HepG2 (cell line): Measurements from ENCODE around the gene CDH22. TPM values are rescaled to one million over a fixed set of nuclear protein-coding genes. Genes with fewer than 3 reads are reported as not detected.

Experiments
- ARHGAP35 ChIP-seq: sonication (generic); formaldehyde crosslinking; IDR thresholded peaks from 2 replicates; pipeline ENCODE4 v1.9.0; 2022; ENCODE audit warnings: mild to moderate bottlenecking, inconsistent platforms, moderate library complexity, missing genetic modification reagents, borderline replicate concordance
- EP300 ChIP-seq, 3 experiments: sonication (generic) in 1 of 3; formaldehyde crosslinking in 1 of 3; IDR thresholded peaks; 2 replicates each; pipeline versions ENCODE4 v1.5.1 to v1.6.1; 2011 to 2020; ENCODE audit warnings: low read depth in 2 of 3, low read length in 2 of 3, borderline replicate concordance in 1 of 3, improper control_type of control experiment in 1 of 3, mild to moderate bottlenecking in 1 of 3, missing genetic modification reagents in 1 of 3, moderate library complexity in 1 of 3
- FUBP1 ChIP-seq: sonication (generic); formaldehyde crosslinking; IDR thresholded peaks from 2 replicates; pipeline ENCODE4 v1.5.1; 2020; ENCODE audit warnings: missing genetic modification reagents, mild to moderate bottlenecking, borderline replicate concordance
- KDM2A ChIP-seq: sonication (generic); formaldehyde crosslinking; IDR thresholded peaks from 2 replicates; pipeline ENCODE4 v1.4.0; 2020; ENCODE audit warnings: low read depth, missing genetic modification reagents, borderline replicate concordance
- KDM3A ChIP-seq: IDR thresholded peaks from 2 replicates; pipeline ENCODE4 v1.6.1; 2018; ENCODE audit warnings: low read depth, missing compliant biosample characterization
- NKX3-1 ChIP-seq: sonication (generic); formaldehyde crosslinking; IDR thresholded peaks from 2 replicates; pipeline ENCODE4 v1.5.0; 2020; ENCODE audit warnings: missing genetic modification reagents
- PAXIP1 ChIP-seq: sonication (generic); formaldehyde crosslinking; conservative IDR thresholded peaks from 2 replicates; pipeline ENCODE4 v1.4.0; 2020; ENCODE audit warnings: mild to moderate bottlenecking, missing genetic modification reagents, moderate library complexity
- RBFOX2 ChIP-seq: fragments of 200-400 bp; formaldehyde crosslinking; IDR thresholded peaks from 2 replicates; pipeline ENCODE4 v1.6.1; 2017; ENCODE audit warnings: low read depth, mild to moderate bottlenecking, low read length
- RFX5 ChIP-seq: IDR thresholded peaks from 2 replicates; pipeline ENCODE4 v1.6.1; 2011; ENCODE audit warnings: low read depth, low read length, improper control_type of control experiment
- SALL1 ChIP-seq: sonication (generic); formaldehyde crosslinking; IDR thresholded peaks from 2 replicates; pipeline ENCODE4 v1.8.0; 2022; ENCODE audit warnings: mild to moderate bottlenecking, missing genetic modification reagents
- SMC3 ChIP-seq: IDR thresholded peaks from 2 replicates; pipeline ENCODE4 v1.6.1; 2011; ENCODE audit warnings: low read length, improper control_type of control experiment
- TP53 ChIP-seq: sonication (generic); formaldehyde crosslinking; conservative IDR thresholded peaks from 2 replicates; pipeline ENCODE4 v1.4.0; 2020; ENCODE audit warnings: missing genetic modification reagents
- ZBTB7A ChIP-seq: sonication (generic); formaldehyde crosslinking; IDR thresholded peaks from 2 replicates; pipeline ENCODE4 v1.8.0; 2022; ENCODE audit warnings: mild to moderate bottlenecking, missing genetic modification reagents
- ZNF232 ChIP-seq: sonication (generic); formaldehyde crosslinking; IDR thresholded peaks from 2 replicates; pipeline ENCODE4 v1.4.0; 2020; ENCODE audit warnings: missing genetic modification reagents, borderline replicate concordance
- ZNF451 ChIP-seq: sonication (generic); formaldehyde crosslinking; IDR thresholded peaks from 2 replicates; pipeline ENCODE4 v1.5.0; 2020; ENCODE audit warnings: mild to moderate bottlenecking, missing genetic modification reagents
- ZNF605 ChIP-seq: sonication (generic); formaldehyde crosslinking; IDR thresholded peaks from 2 replicates; pipeline ENCODE4 v1.8.0; 2022; ENCODE audit warnings: mild to moderate bottlenecking, missing genetic modification reagents
- ZNF891 ChIP-seq: sonication (generic); formaldehyde crosslinking; IDR thresholded peaks from 2 replicates; pipeline ENCODE4 v1.5.0; 2020; ENCODE audit warnings: mild to moderate bottlenecking, missing genetic modification reagents
- polyA plus RNA-seq, 8 experiments: library from polyadenylated mRNA; depleted of rRNA in 3 of 8; stranded (reverse) in 7 of 8; unstranded in 1 of 8; fragments of >200 nt; fragmentation: Illumina TruSeq in 4 of 8; extraction: Trizol in 4 of 8; gene quantifications; 2 replicates each; pipeline versions ENCODE4 v1.2.1 to v1.2.3, GENCODE V29; 2011 to 2016; ENCODE audit warnings: low read depth in 4 of 8, missing spikeins in 1 of 8, mixed read lengths in 1 of 8; ENCODE audit not compliant: insufficient read depth in 1 of 8
- total RNA-seq, 5 experiments: library from RNA; depleted of rRNA; stranded (reverse); fragments of >200 nt; fragmentation: Illumina TruSeq; extraction: Trizol; gene quantifications; 2 replicates each; pipeline ENCODE4 v1.2.3, GENCODE V29; 2016; ENCODE audit warnings: low read depth in 1 of 5
- TF ChIP-seq, protein P1 (sequence below): sonication (generic); formaldehyde crosslinking; IDR thresholded peaks from 2 replicates; pipeline ENCODE4 v1.4.0; 2020; ENCODE audit warnings: missing genetic modification reagents, mild to moderate bottlenecking, borderline replicate concordance
- TF ChIP-seq, protein P2 (sequence below): sonication (generic); formaldehyde crosslinking; IDR thresholded peaks from 2 replicates; pipeline ENCODE4 v1.4.0; 2020; ENCODE audit warnings: missing genetic modification reagents

The CDH22 gene
- total and polyA plus RNA-seq, 2 of the 13 experiments (the other 11 are each of a cell fraction or from before 2014, with no cell fraction given), result not detected

- TF ChIP-seq, protein P1, sequence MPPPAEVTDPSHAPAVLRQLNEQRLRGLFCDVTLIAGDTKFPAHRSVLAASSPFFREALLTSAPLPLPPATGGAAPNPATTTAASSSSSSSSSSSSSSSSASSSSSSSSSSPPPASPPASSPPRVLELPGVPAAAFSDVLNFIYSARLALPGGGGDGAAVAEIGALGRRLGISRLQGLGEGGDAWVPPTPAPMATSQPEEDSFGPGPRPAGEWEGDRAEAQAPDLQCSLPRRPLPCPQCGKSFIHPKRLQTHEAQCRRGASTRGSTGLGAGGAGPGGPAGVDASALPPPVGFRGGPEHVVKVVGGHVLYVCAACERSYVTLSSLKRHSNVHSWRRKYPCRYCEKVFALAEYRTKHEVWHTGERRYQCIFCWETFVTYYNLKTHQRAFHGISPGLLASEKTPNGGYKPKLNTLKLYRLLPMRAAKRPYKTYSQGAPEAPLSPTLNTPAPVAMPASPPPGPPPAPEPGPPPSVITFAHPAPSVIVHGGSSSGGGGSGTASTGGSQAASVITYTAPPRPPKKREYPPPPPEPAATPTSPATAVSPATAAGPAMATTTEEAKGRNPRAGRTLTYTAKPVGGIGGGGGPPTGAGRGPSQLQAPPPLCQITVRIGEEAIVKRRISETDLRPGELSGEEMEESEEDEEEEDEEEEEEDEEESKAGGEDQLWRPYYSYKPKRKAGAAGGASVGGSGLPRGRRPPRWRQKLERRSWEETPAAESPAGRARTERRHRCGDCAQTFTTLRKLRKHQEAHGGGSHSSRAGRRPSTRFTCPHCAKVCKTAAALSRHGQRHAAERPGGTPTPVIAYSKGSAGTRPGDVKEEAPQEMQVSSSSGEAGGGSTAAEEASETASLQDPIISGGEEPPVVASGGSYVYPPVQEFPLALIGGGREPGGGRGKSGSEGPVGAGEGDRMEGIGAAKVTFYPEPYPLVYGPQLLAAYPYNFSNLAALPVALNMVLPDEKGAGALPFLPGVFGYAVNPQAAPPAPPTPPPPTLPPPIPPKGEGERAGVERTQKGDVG (CRISPR knock-in tag), result no peak
- TF ChIP-seq KDM3A (CRISPR knock-in tag) (0 out of 2 replicates have a peak, but pooled peaks have one; percentile 44), NKX3-1 (CRISPR knock-in tag) (no peak), FUBP1 (CRISPR knock-in tag) (no peak), ARHGAP35 (CRISPR knock-in tag) (no peak), ZNF232 (CRISPR knock-in tag) (no peak), ZNF451 (CRISPR knock-in tag) (no peak), EP300 (IDR thresholded peaks at IDR 0.05; ENCODE audit: low read depth in 2 of 2, low read length in 2 of 2) (no peak), EP300 (CRISPR knock-in tag; IDR thresholded peaks at IDR 0.05; ENCODE audit: borderline replicate concordance) (0 out of 2 replicates have a peak, but pooled peaks have one; percentile 15), TP53 (CRISPR knock-in tag) (no peak), KDM2A (CRISPR knock-in tag) (peak; percentile 59), ZNF605 (CRISPR knock-in tag) (no peak), RBFOX2 (no peak; the same call in 1 of the 2 replicates), ZNF891 (CRISPR knock-in tag) (peak; percentile 46; the same call in 1 of the 2 replicates), SALL1 (CRISPR knock-in tag) (peak; percentile 32; the same call in 1 of the 2 replicates), SMC3 (peak; percentile 58), RFX5 (no peak), PAXIP1 (CRISPR knock-in tag) (no peak), ZBTB7A (CRISPR knock-in tag) (no peak)
- TF ChIP-seq, protein P2, sequence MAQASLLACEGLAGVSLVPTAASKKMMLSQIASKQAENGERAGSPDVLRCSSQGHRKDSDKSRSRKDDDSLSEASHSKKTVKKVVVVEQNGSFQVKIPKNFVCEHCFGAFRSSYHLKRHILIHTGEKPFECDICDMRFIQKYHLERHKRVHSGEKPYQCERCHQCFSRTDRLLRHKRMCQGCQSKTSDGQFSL (CRISPR knock-in tag), result peak; percentile 90
These were observed 40.9 kb upstream of the CDH22 start (continued) for GRCh38 chr20:46349035-46349741.
